Testis (tissue), 2 donors: Measurements from ENCODE around the gene MAGEA3.
"Not testable (repeated sequence)": the region's sequence is repeated elsewhere in the genome, so short reads cannot be mapped to it uniquely, and the experiment has no call there.

ENCODE experiments used
- CTCF ChIP-seq, 3 experiments: fragments of 450-650 bp in 2 of 3; fragments of 200-600 bp in 1 of 3; sonication (generic) in 1 of 3; IDR thresholded peaks; one replicate each; pipeline ENCODE4 v1.5.1; 2016 to 2019; ENCODE audit warnings: antibody characterized with exemption in 3 of 3, mild to moderate bottlenecking in 2 of 3, moderate library complexity in 1 of 3
- POLR2A ChIP-seq: fragments of 450-650 bp; IDR thresholded peaks from one replicate; pipeline ENCODE4 v1.6.1; 2017; ENCODE audit warnings: antibody characterized with exemption, mild to moderate bottlenecking, moderate library complexity

GRCh38 chrX:152713815-152714787 is 15.5 kb downstream of the MAGEA3 start, which contains the start of gene MAGEA2B:
- not testable (repeated sequence) for TF ChIP-seq CTCF (IDR thresholded peaks at IDR 0.05); POLR2A
